Measurements from ENCODE around the gene APBB1IP. TPM values are rescaled to one million over a fixed set of nuclear protein-coding genes. Genes with fewer than 3 reads are reported as not detected.

Gene APBB1IP
- total RNA-seq, 3 donors from 2014 or later: 2.9 to 8.4 (median 8.1) TPM

GRCh38 chr10:26438534-26439341, 597 bp downstream of the APBB1IP start:
- TF ChIP-seq CTCF (IDR thresholded peaks at IDR 0.05): no peak
- ATAC-seq: peak; percentile 80
- Histone ChIP-seq H3K9me3 (no peaks in the 10 kb centered on the region), H3K4me1 (ENCODE audit: low read depth) (no peaks in the 10 kb centered on the region), H3K4me3 (no peak overlapping the region), H3K36me3 (ENCODE audit: low read depth) (no peaks in the 10 kb centered on the region)
- peak; percentile 35 to 73 (median 64) for DNase-seq
- intact Hi-C loops (cut with DNase I, micrococcal nuclease): no loop called here

GRCh38 chr10:26439406-26440087, 1.4 kb downstream of the APBB1IP start:
- ATAC-seq: no peak
- no peaks in the 10 kb centered on the region for H3K36me3 ChIP-seq (ENCODE audit: low read depth)
- H3K9me3 ChIP-seq: no peaks in the 10 kb centered on the region
- TF ChIP-seq CTCF (IDR thresholded peaks at IDR 0.05): no peak
- no peak for DNase-seq
- H3K4me1 ChIP-seq (ENCODE audit: low read depth): no peaks in the 10 kb centered on the region
- no peak overlapping the region for H3K4me3 ChIP-seq
- intact Hi-C loops (cut with DNase I, micrococcal nuclease): no loop called here

GRCh38 chr10:26440088-26440470, 1.9 kb downstream of the APBB1IP start:
- H3K4me3 ChIP-seq: no peak overlapping the region
- H3K9me3 ChIP-seq: no peaks in the 10 kb centered on the region
- no peak for ATAC-seq
- H3K36me3 ChIP-seq (ENCODE audit: low read depth): no peaks in the 10 kb centered on the region
- no peak for TF ChIP-seq CTCF (IDR thresholded peaks at IDR 0.05)
- intact Hi-C loops (cut with DNase I, micrococcal nuclease): no loop called here
- no peaks in the 10 kb centered on the region for H3K4me1 ChIP-seq (ENCODE audit: low read depth)
- DNase-seq: no peak

- DNase-seq (no peak), ATAC-seq (no peak)
- TF ChIP-seq CTCF (IDR thresholded peaks at IDR 0.05): no peak
- intact Hi-C loops (cut with DNase I, micrococcal nuclease): no loop called here
- H3K36me3 ChIP-seq (ENCODE audit: low read depth): no peaks in the 10 kb centered on the region
- H3K4me3 ChIP-seq: no peak overlapping the region
- H3K9me3 ChIP-seq: no peaks in the 10 kb centered on the region
- H3K4me1 ChIP-seq (ENCODE audit: low read depth): no peaks in the 10 kb centered on the region
Measured at GRCh38 chr10:26441491-26442214, 3.5 kb downstream of the APBB1IP start.

GRCh38 chr10:26445411-26446031, 7.4 kb downstream of the APBB1IP start:
- no peak for ATAC-seq
- no peaks in the 10 kb centered on the region for H3K4me1 ChIP-seq (ENCODE audit: low read depth)
- intact Hi-C loops (cut with DNase I, micrococcal nuclease): no loop called here
- DNase-seq: no peak
- no peaks in the 10 kb centered on the region for H3K36me3 ChIP-seq (ENCODE audit: low read depth)
- no peak for TF ChIP-seq CTCF (IDR thresholded peaks at IDR 0.05)
- H3K4me3 ChIP-seq: no peak overlapping the region
- H3K9me3 ChIP-seq: no peaks in the 10 kb centered on the region

All from mucosa of descending colon (tissue), 3 donors.